Bronchial epithelial cell (primary cell): ENCODE measurements around the gene ITGA2B. TPM values are rescaled to one million over a fixed set of nuclear protein-coding genes. Genes with fewer than 3 reads are reported as not detected.
"Not testable (repeated sequence)": the region's sequence is repeated elsewhere in the genome, so short reads cannot be mapped to it uniquely, and the experiment has no call there.

Experiments used
- DNase-seq: peaks from one replicate; pipeline ENCODE4 v3.0.0-alpha.2; 2010; ENCODE audit warnings: low read depth
- FAIRE-seq: peaks from 2 replicates; lab custom pipeline; 2011; peaks lifted over from hg19 to GRCh38; lab: Jason Lieb, UNC
- H3K27me3 ChIP-seq: 2 replicates; pipeline ENCODE4 v1.5.1; 2011; ENCODE audit warnings: low read length; ENCODE audit not compliant: control insufficient read depth, insufficient read depth
- H3K36me3 ChIP-seq: 2 replicates; pipeline ENCODE4 v1.5.1; 2011; ENCODE audit warnings: low read length; ENCODE audit not compliant: control insufficient read depth, insufficient read depth
- H3K4me3 ChIP-seq: 2 replicates; pipeline ENCODE4 v1.5.1; 2011; ENCODE audit warnings: mild to moderate bottlenecking, low read depth, low read length, control low read depth
- CTCF ChIP-seq: IDR thresholded peaks from 2 replicates; pipeline ENCODE4 v1.5.1; 2011; ENCODE audit warnings: mild to moderate bottlenecking, moderate library complexity, low read length, control low read depth, inconsistent platforms; ENCODE audit not compliant: insufficient read depth, severe bottlenecking
- total RNA-seq: library from RNA; depleted of rRNA; stranded (reverse); fragments of >200 nt; gene quantifications from 2 replicates; pipeline ENCODE4 v1.2.1, GENCODE V29; 2014

Gene ITGA2B
- total RNA-seq, 1 donor from 2014 or later = not detected

- no peak for DNase-seq
- H3K36me3 ChIP-seq = peaks cover 27% of the 10 kb centered on the region
- H3K27me3 ChIP-seq = no peaks in the 10 kb centered on the region
- no peak for FAIRE-seq
- TF ChIP-seq CTCF = no peak
- no peak overlapping the region for H3K4me3 ChIP-seq
Observed at GRCh38 chr17:44396946-44397345, 7.5 kb upstream of the ITGA2B start.

DNA sequence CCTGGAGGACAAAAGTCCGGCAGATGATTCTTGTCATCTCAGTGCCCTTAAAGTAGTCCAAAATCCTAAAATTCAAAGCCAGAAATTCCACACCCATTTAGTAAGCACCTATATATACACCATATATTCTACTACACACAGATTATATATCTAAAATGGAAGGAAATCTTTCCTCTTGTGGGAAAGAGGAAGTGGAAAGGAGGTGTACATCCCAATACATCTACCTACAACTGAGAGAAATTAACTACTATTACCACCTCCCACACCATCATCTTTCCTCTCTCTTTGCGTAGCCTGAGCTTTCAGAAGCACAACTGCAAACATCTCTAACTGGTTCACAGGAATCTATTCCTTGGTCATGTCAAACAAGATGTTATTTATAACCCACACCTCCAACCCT is 5.4 kb upstream of the ITGA2B start:
- H3K36me3 ChIP-seq = peaks cover 18% of the 10 kb centered on the region
- DNase-seq (no peak), FAIRE-seq (no peak)
- no peak for TF ChIP-seq CTCF
- no peaks in the 10 kb centered on the region for H3K27me3 ChIP-seq
- H3K4me3 ChIP-seq = no peak overlapping the region

GRCh38 chr17:44394112-44394511 is 4.7 kb upstream of the ITGA2B start:
- H3K4me3 ChIP-seq, FAIRE-seq, H3K27me3 ChIP-seq, DNase-seq: not testable (repeated sequence)
- H3K36me3 ChIP-seq = peaks cover 11% of the 10 kb centered on the region

DNA sequence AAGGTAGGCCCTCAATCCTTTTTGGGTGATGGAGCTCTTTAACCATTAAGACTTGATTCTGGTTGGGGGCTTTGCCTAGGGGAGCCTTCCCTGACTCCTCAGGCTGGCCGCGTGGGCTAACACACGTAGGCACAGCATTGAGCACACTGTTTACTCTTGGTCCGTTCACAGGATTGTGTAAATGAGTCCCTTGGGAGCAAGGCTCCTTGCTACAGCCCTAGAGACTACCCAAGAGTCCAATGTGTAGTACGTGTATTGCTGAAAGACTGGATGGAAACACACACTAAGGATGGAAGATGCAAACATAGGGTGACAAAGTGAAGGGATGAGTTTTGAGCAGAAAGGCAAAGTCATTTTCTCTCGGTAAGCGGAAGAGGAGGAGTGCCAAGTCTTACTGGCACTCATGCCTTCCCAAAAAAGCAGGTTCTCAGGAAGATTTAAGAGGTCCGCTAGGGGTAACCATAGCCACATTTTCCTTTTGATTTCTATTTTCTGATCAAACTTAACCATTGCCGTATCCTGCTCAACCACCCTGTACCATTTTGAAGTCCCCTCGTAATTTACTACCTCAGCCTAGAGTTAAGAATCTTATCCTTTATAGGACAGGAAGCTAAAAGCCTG is 911 bp upstream of the ITGA2B start:
- no peak for TF ChIP-seq CTCF
- no peaks in the 10 kb centered on the region for H3K36me3 ChIP-seq
- H3K4me3 ChIP-seq = no peak overlapping the region
- FAIRE-seq (no peak), DNase-seq (no peak)
- no peaks in the 10 kb centered on the region for H3K27me3 ChIP-seq

DNA sequence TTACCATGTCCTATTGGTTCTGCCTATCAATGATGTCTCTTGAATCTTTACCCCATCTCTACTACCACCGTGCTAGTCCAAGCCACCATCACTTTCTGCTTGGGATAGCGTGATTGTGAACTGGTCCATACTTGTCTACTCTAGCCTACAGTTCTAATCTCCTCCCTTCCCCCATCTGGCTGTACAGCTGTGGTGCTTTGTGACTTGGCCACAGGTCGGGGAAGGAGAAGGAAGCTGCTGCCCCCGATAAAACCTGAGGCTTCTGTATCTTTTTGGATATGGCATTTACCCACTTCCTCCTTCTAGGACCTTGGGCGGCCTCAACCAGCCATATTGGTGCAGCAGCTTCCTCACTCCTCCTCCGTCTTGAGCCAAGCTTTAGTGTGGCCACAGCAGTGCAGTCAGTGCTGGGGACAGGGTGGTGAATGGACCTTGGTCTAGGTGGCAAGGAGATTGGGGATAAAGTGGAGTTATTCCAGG is 314 bp upstream of the ITGA2B start:
- no peak for DNase-seq

GRCh38 chr17:44387804-44388203 is 1.6 kb downstream of the ITGA2B start:
- no peak for FAIRE-seq
- no peak for TF ChIP-seq CTCF
- Histone ChIP-seq H3K27me3 (peaks cover 8% of the 10 kb centered on the region), H3K36me3 (no peaks in the 10 kb centered on the region), H3K4me3 (no peak overlapping the region)
- no peak for DNase-seq

More for the DNA sequence above, 314 bp upstream of the ITGA2B start:
- FAIRE-seq = no peak
- H3K36me3 ChIP-seq = no peaks in the 10 kb centered on the region
- peaks cover 2% of the 10 kb centered on the region for H3K27me3 ChIP-seq
- no peak for TF ChIP-seq CTCF
- no peak overlapping the region for H3K4me3 ChIP-seq
